GM19324 (cell line): Measurements from ENCODE around the gene ANKRD52.

Source experiments
- ATAC-seq: cut with Tn5 transposase; IDR thresholded peaks from one replicate; pipeline ENCODE4 v1.9.1; 2021; ENCODE audit warnings: mild to moderate bottlenecking, moderate library complexity; ENCODE audit not compliant: unreplicated experiment, low FRiP score

Gene ANKRD52

DNA sequence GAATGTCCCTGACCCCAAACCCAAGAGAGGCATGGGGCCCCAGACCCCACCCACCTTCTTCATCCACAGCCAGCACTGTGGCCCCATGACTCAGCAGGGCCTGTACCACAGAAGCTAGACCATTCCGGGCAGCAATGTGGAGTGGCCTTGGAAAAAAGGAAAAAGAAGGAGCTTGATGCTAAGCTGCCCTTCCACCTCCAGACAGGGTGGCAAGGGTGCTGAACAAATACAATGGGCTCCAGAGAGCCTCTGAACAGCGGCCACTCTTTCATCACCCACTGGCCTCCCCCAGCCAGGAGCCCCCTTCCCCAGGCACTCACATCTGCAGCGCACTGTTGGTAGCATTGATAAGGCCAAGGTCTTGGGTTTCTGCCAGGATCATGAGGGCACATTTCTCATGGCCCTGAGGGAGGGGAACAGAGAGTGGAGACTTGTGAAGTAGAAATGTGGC, 14.4 kb downstream of the ANKRD52 start:
- ATAC-seq = no peak

GRCh38 chr12:56242986-56243385, 15.2 kb downstream of the ANKRD52 start:
- no peak for ATAC-seq

DNA sequence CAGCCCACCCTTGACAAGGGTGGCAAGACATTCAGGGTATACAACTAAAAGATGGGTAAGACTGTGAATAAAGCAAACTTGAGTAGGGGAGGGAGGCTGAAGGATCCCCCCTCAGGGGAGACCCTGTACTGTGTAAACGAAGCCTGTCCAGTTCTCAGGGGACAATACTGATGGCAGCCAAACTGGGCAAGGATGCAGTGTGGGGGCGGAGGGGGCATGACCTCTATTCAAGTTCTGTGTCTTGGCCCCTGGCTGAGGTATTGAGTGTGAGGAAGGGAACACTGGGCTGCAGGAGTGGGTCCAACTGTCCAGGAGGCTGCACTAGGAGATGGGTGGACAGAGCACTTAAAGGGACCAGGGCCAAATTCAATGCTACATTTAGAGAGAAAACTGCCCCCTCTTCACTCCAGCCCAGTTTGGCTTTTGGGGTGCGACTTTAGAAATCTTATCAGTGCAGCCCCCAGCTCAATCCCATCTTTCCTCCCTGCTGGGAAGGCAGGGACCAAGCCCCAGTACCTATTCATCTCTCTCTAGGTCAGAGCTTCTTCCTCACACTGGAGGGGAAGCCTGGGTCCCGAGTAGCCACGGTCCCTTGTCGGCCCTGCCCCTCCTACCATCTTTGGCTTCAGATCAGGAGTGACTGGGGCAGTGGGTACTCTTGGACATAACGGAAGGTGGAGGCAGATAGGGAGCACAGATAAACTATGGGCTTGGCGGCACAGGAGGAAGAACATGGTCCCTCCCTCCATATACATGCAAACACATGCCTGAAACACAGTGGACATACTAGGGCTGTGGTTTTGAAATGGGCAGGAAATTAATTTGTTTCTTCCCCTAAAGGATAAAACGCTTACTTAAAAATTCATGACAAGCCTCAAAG, 16.5 kb downstream of the ANKRD52 start:
- no peak for ATAC-seq

DNA sequence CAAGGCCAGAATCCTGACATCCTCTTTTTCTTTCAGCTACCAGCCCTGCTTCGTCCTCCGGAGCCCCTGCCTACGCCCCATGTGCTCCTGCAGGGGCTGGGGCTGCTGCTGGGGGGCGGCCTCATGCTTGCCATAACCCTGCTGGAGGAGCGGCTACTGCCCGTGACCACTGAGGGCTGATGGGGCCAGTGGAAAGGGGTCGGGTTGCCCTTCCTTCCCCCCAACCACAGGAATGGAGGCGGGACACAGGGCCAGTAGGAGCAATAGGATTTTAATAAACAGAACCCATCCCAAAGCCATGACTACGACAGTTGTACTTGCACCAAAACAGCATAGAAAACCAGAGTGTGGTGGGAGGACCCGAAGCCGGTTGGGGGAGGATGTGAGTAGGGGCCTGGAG, 20.6 kb downstream of the ANKRD52 start:
- no peak for ATAC-seq

- no peak for ATAC-seq
These were observed 21.2 kb downstream of the ANKRD52 start for GRCh38 chr12:56236985-56237384.

- ATAC-seq = no peak
These were observed 22.1 kb downstream of the ANKRD52 start for GRCh38 chr12:56236091-56236490.

DNA sequence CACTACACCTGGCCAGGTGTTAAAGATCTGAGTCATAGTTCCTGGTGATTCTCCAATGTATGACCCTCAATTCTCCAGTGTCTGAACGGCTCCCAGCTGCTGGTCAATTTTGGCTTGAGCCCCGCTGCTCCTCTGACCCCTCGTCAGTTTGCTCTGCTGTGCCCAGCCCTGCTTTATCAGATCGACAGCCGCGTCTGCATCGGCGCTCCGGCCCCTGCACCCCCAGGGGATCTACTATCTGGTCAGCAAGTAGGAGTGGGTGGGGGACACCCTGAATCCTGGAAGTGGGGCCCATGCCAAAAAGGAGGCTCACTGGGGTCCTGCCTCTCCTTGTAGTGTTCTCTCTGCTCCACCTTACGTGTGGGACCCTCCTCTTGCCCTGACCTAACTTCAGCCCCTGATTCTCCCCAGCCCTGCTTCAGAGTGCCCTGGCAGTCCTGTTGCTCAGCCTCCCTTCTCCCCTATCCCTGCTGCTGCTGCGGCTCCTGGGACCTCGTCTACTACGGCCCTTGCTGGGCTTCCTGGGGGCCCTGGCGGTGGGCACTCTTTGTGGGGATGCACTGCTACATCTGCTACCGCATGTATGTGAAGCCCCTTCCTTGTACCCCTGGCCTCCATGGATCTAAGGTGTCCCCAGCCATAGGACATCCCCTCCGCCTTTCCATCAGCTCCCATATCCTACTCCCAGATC, 23.3 kb downstream of the ANKRD52 start:
- no peak for ATAC-seq

DNA sequence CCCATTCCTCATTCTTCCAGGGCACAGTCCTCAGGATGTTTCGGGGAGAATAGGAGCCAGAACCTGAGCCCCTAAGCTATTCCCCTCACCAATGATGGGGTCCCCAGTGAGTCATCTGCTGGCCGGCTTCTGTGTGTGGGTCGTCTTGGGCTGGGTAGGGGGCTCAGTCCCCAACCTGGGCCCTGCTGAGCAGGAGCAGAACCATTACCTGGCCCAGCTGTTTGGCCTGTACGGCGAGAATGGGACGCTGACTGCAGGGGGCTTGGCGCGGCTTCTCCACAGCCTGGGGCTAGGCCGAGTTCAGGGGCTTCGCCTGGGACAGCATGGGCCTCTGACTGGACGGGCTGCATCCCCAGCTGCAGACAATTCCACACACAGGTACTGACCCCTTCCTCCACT, 27.0 kb downstream of the ANKRD52 start:
- ATAC-seq = no peak

DNA sequence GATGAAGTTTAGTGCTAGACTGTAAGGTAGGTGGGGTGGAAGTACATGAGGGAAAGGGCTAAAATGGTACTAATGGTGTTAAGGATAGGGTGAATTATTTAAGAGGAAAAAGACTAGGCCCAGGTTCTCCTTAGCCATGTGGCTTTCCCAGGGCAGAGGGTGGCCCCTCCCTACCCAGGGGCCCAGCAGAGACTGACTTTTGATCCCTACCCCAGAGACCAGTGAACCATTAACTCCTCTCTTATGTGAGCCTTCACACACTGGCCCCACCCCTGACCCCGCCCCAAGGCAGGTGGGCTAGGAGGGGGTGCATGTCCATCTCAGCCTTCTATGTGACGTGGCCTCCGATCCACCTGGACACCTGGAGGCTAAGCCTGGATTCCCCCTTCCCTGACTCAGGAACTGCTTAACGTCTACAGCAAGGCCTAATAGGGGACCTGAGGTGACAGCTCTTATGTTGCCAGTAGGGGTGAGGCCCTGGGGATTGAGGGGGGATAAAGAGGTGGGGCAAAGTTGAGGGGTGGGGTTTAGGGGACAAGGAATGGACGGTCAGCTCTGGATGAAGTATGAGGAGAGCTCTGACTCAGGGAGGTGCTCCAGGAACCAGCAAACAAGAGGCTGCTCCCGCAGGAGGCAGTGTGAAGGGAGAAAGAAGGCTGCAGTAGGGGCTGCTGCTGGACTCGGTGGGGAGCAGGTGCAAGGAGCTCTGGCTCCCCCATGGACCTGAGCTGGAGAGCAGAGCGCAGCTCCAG, 27.6 kb downstream of the ANKRD52 start:
- ATAC-seq = no peak

GRCh38 chr12:56229916-56230431, 28.2 kb downstream of the ANKRD52 start, which contains the start of gene SLC39A5:
TSS of gene SLC39A5 (plus strand) at chr12:56230051. CDS start at chr12:56231275, 1,224 bp downstream.
- no peak for ATAC-seq

GRCh38 chr12:56229082-56229481, 29.1 kb downstream of the ANKRD52 start:
- no peak for ATAC-seq

- no peak for ATAC-seq
These were observed 33.2 kb downstream of the ANKRD52 start for GRCh38 chr12:56224954-56225353.

GRCh38 chr12:56224102-56224701, 34.0 kb downstream of the ANKRD52 start, which contains the start of gene NABP2:
TSS of gene NABP2 (plus strand) at chr12:56224342. CDS start at chr12:56224857, 515 bp downstream.
- peak; percentile 79 for ATAC-seq

GRCh38 chr12:56223571-56224101, 34.5 kb downstream of the ANKRD52 start:
- ATAC-seq = no peak

DNA sequence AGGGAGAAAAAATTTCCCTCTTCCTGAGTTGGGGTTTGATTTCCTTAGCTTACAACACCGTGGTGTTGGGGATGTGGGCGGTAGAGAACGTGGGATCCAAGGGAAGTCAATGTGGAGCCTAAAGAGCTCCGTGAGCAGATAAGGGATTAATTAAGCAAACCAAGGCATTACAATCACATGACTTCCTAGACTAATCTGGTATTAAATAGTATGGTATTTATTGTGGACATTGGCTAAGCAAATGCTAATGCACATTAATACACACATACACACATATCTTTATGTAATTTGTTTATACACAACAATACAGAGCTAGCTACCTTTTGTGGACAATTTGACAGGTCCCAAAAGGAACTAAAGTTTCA, 35.7 kb downstream of the ANKRD52 start:
- ATAC-seq = no peak

DNA sequence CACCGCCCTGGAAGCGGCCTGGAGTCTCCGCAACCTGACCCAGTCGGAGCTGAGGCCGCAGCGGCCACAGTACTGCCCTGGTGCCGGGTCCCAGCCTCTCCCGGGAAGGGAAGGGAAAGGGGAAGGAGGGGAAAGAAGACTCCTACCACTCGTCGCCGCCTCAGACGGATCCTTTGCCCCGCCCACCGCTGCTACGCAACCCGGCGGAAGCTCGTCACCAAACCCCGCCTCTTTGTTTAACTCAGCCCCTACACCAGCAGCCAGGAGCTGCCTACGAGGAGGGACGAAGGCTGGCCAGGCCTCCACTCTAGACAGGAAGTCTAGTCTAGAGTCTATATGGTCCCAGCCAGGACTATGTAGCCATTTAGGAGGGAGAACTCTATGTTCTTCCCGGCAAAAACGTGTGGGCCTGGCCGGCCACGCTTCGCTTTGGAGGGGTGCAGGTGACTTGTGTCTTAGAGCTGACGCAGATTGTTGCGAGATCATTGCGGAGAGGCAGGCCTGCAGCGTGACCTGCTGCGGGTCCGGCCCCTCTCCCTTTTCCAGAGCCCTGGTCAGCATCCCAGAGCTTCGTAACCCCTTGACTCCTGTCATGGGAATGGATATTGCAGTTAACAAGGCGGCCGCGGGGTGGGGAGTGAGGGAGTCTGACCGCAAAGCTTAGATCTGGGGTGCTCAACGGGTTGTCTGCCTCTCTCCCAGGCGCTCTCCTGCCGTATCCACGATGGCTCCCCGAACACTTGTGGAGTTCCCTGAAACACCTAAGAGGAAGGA, 36.2 kb downstream of the ANKRD52 start, which contains the start of gene RNF41:
RNF41 (minus strand) TSS at position 166 of the 774 bp plus-strand sequence. CDS start 7,875 bp downstream, outside the sequence.
- peak; percentile 78 for ATAC-seq

- ATAC-seq = peak; percentile 25
These were observed 36.9 kb downstream of the ANKRD52 start for GRCh38 chr12:56221232-56221756.

- ATAC-seq = no peak
These were observed 37.5 kb downstream of the ANKRD52 start for GRCh38 chr12:56220611-56221231.
